Measurements from ENCODE around the gene TMC8.
A peak's percentile ranks its signal among the peaks of the same experiment; 100 is the strongest.
"Not testable (repeated sequence)": the region's sequence is repeated elsewhere in the genome, so short reads cannot be mapped to it uniquely, and the experiment has no call there.

The TMC8 gene

DNA sequence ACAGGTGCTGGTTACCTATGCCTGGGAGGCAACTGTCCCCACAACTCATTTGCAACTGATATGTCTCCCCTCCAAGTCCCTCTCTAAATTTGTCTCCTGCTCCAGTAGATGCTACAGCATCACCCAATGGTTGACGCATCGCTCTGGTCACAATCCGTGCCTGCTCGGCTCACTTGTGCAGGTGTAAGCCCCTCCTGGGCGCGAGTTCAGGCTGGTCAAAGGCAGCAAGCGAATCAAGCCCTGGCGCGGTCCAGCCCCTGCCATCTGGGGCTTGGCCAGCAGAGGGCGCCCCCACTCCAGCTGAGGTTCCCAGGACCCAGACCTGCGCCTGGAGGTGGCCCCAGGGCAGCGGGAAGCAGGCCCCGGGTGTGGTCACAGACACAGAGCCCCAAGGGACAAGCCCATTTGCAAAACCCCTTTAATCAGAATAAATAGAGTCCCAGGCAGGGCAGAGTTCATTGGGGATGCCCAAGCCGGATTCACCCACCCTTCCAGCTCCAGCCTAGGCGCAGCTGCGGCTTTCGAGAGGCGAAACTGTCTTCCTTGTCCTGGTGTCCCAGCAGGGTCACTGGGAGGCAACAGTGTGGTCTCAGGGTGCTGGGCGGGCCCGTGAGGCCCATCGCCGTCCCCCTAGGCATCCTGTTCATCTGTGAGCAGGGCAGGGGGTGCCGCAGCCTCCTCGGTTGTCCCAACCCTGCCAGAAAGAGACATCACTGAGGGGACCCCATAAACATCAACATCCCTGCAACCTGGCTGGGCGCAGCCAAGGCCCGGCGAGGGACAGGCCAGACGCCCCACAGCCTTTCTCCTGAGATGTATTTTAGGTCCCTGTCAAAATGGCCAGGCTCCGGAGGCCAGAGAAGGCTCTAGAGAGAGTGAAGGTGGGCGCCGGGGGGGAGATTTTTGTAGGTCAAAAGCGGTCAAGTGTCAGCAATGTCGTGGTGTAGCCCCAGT is 17.8 kb upstream of the TMC8 start:
- DNase-seq (ENCODE audit: low spot score), result peak; percentile 71
- Histone ChIP-seq H3K27ac (ENCODE audit: poor library complexity, severe bottlenecking) (no peak overlapping the region), H3K4me3 (ENCODE audit: severe bottlenecking) (no peak overlapping the region), H3K9me3 (ENCODE audit: severe bottlenecking) (no peaks in the 10 kb centered on the region), H3K27me3 (ENCODE audit: insufficient read depth, poor library complexity, severe bottlenecking) (no peaks in the 10 kb centered on the region), H3K36me3 (ENCODE audit: low read depth) (no peaks in the 10 kb centered on the region), H3K4me1 (ENCODE audit: insufficient read depth, poor library complexity, severe bottlenecking) (no peaks in the 10 kb centered on the region)
- peak; percentile 96 for TF ChIP-seq CTCF (IDR thresholded peaks at IDR 0.05; ENCODE audit: poor library complexity, severe bottlenecking)
- ATAC-seq (ENCODE audit: low read depth), result peak; percentile 78

DNA sequence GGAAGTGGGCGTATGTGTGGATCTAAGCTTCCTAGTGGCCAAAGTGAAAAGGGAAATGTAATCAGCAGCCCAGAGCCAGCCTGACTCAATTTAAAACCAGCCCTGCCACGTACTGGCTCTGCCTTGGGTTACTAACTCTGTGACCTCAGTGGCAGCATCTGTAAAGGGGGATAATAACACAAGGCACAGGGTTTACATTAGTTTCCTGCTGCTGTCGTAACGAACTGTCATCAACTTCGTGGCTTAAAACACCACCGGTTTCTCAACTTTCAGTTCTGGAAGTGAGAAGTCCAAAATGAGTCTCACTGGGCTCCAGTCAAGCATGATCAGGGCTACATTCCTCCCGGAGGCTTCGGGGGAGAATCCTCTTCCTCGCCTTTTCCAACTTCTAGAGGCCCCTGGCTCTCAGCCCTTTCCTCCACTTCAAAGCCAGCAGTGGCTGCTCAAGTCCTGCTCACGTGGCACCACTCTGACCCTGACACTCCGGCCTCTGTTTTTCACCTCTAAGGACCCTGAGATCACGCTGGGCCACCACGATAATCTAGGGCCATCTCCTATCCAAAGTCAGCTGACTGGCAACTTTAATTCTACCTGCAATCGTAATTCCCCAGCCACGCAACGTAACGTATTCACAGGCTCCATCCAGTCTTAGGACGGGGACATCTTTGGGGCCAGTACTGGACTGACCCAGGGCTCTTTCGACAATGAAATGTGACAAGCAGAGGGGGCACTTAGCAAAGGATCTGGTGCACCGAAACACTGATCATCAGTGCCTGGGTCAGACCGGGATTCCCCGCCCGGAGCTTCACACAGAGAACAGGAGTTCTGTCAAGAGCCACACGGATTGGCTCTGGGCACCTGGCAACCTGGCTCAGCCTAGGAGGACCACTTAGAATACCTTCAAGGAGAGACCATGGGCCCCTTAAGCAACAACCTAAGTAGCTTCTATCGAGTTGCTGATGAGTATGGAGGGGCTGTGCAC is 16.5 kb upstream of the TMC8 start:
- no peaks in the 10 kb centered on the region for H3K27me3 ChIP-seq (ENCODE audit: insufficient read depth, poor library complexity, severe bottlenecking)
- TF ChIP-seq CTCF (IDR thresholded peaks at IDR 0.05; ENCODE audit: poor library complexity, severe bottlenecking), result no peak
- no peaks in the 10 kb centered on the region for H3K4me1 ChIP-seq (ENCODE audit: insufficient read depth, poor library complexity, severe bottlenecking)
- DNase-seq (ENCODE audit: low spot score) (peak; percentile 49), ATAC-seq (ENCODE audit: low read depth) (no peak)
- H3K27ac ChIP-seq (ENCODE audit: poor library complexity, severe bottlenecking), result no peak overlapping the region
- H3K9me3 ChIP-seq (ENCODE audit: severe bottlenecking), result no peaks in the 10 kb centered on the region
- H3K4me3 ChIP-seq (ENCODE audit: severe bottlenecking), result no peak overlapping the region
- no peaks in the 10 kb centered on the region for H3K36me3 ChIP-seq (ENCODE audit: low read depth)

- Histone ChIP-seq H3K4me3 (ENCODE audit: severe bottlenecking) (no peak overlapping the region), H3K27ac (ENCODE audit: poor library complexity, severe bottlenecking) (no peak overlapping the region), H3K9me3 (ENCODE audit: severe bottlenecking) (no peaks in the 10 kb centered on the region), H3K36me3 (ENCODE audit: low read depth) (no peaks in the 10 kb centered on the region), H3K27me3 (ENCODE audit: insufficient read depth, poor library complexity, severe bottlenecking) (no peaks in the 10 kb centered on the region), H3K4me1 (ENCODE audit: insufficient read depth, poor library complexity, severe bottlenecking) (no peaks in the 10 kb centered on the region)
- no peak for DNase-seq (ENCODE audit: low spot score)
- no peak for ATAC-seq (ENCODE audit: low read depth)
- TF ChIP-seq CTCF (IDR thresholded peaks at IDR 0.05; ENCODE audit: poor library complexity, severe bottlenecking), result no peak
Measured at GRCh38 chr17:78114831-78115723, 15.5 kb upstream of the TMC8 start.

- not testable (repeated sequence) for ATAC-seq (ENCODE audit: low read depth); DNase-seq (ENCODE audit: low spot score); H3K27me3 ChIP-seq (ENCODE audit: insufficient read depth, poor library complexity, severe bottlenecking); H3K27ac ChIP-seq (ENCODE audit: poor library complexity, severe bottlenecking); H3K9me3 ChIP-seq (ENCODE audit: severe bottlenecking); H3K4me1 ChIP-seq (ENCODE audit: insufficient read depth, poor library complexity, severe bottlenecking); H3K36me3 ChIP-seq (ENCODE audit: low read depth); H3K4me3 ChIP-seq (ENCODE audit: severe bottlenecking)
Measured at GRCh38 chr17:78115803-78116202, 14.8 kb upstream of the TMC8 start.
